Upper lobe of left lung (tissue), 6 donors: Measurements from ENCODE around the gene CCDC183. TPM values are rescaled to one million over a fixed set of nuclear protein-coding genes. Genes with fewer than 3 reads are reported as not detected.

ENCODE experiments used
- ATAC-seq, 2 donors: fragments of 200-7000 bp; cut with Tn5 transposase; one replicate each; pipeline ENCODE4 v1.9.1; 2022; ENCODE audit warnings: mild to moderate bottlenecking in 2 of 2, moderate library complexity in 2 of 2; ENCODE audit not compliant: low FRiP score in 2 of 2
- DNase-seq, 2 donors: peaks; one replicate each; pipeline ENCODE4 v3.0.0-alpha.2; 2019 to 2020
- H3K27ac ChIP-seq, 4 donors: fragments of 200-600 bp; sonication (generic); one replicate each; pipeline ENCODE4 v1.5.1; 2016 to 2019
- H3K27me3 ChIP-seq, 4 donors: fragments of 200-600 bp; sonication (generic); one replicate each; pipeline ENCODE4 v1.5.1; 2017 to 2019
- H3K36me3 ChIP-seq, 4 donors: fragments of 200-600 bp; sonication (generic); one replicate each; pipeline ENCODE4 v1.5.1; 2016 to 2019
- H3K4me1 ChIP-seq, 4 donors: fragments of 200-600 bp; sonication (generic); one replicate each; pipeline ENCODE4 v1.5.1; 2018 to 2019
- H3K4me3 ChIP-seq, 4 donors: fragments of 200-600 bp; sonication (generic); one replicate each; pipeline ENCODE4 v1.5.1; 2017 to 2019; ENCODE audit warnings: mild to moderate bottlenecking in 2 of 4, moderate library complexity in 1 of 4
- H3K9me3 ChIP-seq, 4 donors: fragments of 200-600 bp; sonication (generic); one replicate each; pipeline ENCODE4 v1.5.1; 2018 to 2019
- CTCF ChIP-seq, 6 experiments: fragments of 450-650 bp in 4 of 6; fragments of 200-600 bp in 2 of 6; sonication (generic) in 2 of 6; IDR thresholded peaks; one replicate each; pipeline ENCODE4 v1.5.1; 2016 to 2019; ENCODE audit warnings: antibody characterized with exemption in 6 of 6
- EP300 ChIP-seq, 4 donors: sonication (generic); formaldehyde crosslinking; IDR thresholded peaks; one replicate each; pipeline ENCODE4 v1.5.1; 2017; ENCODE audit warnings: antibody characterized with exemption in 4 of 4, control low read depth in 2 of 4
- POLR2A ChIP-seq, 4 donors: fragments of 450-650 bp; IDR thresholded peaks; one replicate each; pipeline ENCODE4 v1.5.1; 2016 to 2017; ENCODE audit warnings: antibody characterized with exemption in 4 of 4, mild to moderate bottlenecking in 2 of 4
- POLR2AphosphoS5 ChIP-seq, 2 donors: sonication (generic); formaldehyde crosslinking; IDR thresholded peaks; one replicate each; pipeline ENCODE4 v1.5.1; 2017; ENCODE audit warnings: antibody characterized with exemption in 2 of 2
- WGBS, 2 donors: methylation state at CpG; one replicate each; pipeline ENCODE4 v1.1.5; 2017 to 2018; 5-methylcytosine and 5-hydroxymethylcytosine counted together
- total RNA-seq, 6 donors: library from RNA; depleted of rRNA in 4 of 6; stranded (reverse); fragments of >200 nt in 4 of 6; gene quantifications; one replicate each; pipeline versions ENCODE4 v1.1.0 to v1.2.1, GENCODE V29; 2016 to 2021
- donor health status: DM: no; HTN: no; CAD: no; lungs with moderate emphysema.
- donor health status: DM: no; HTN: yes; CAD: no; lungs with severe emphysema.

The CCDC183 gene
- total RNA-seq, 6 donors from 2014 or later, result 1.9 to 130 (median 6.6) TPM

- TF ChIP-seq EP300 (IDR thresholded peaks at IDR 0.05) (no peak), CTCF (IDR thresholded peaks at IDR 0.05) (no peak), POLR2A (IDR thresholded peaks at IDR 0.05) (no peak), POLR2AphosphoS5 (IDR thresholded peaks at IDR 0.05) (no peak)
- Histone ChIP-seq H3K9me3 (no peaks in the 10 kb centered on the region), H3K36me3 (no peaks in the 10 kb centered on the region), H3K4me1 (peaks cover 32 to 44% (median 41%) of the 10 kb centered on the region in 4 donors), H3K27me3 (peaks cover 0 to 23% (median 5%) of the 10 kb centered on the region in 4 donors), H3K27ac (no peak overlapping the region), H3K4me3 (no peak overlapping the region)
- ATAC-seq, result no peak
- WGBS, 2 donors, result 91 to 95% methylated on average over 22 of the region's 22 CpGs
- no peak for DNase-seq
Observed at GRCh38 chr9:136803551-136804508, 7.7 kb downstream of the CCDC183 start.

GRCh38 chr9:136804509-136805206, 8.5 kb downstream of the CCDC183 start:
- 91 to 97% methylated on average over 14 to 18 of the region's 20 CpGs for WGBS, 2 donors
- DNase-seq, result no peak

GRCh38 chr9:136805207-136805740, 9.1 kb downstream of the CCDC183 start:
- no peak for DNase-seq

More at GRCh38 chr9:136804509-136805206, 8.5 kb downstream of the CCDC183 start:
- no peak for ATAC-seq
- H3K9me3 ChIP-seq, result no peaks in the 10 kb centered on the region
- H3K27ac ChIP-seq, result no peak overlapping the region
- H3K36me3 ChIP-seq, result no peaks in the 10 kb centered on the region
- H3K4me1 ChIP-seq, result peaks cover 32 to 47% (median 41%) of the 10 kb centered on the region in 4 donors
- H3K4me3 ChIP-seq, result no peak overlapping the region
- TF ChIP-seq POLR2A (IDR thresholded peaks at IDR 0.05) (no peak), CTCF (IDR thresholded peaks at IDR 0.05) (no peak), POLR2AphosphoS5 (IDR thresholded peaks at IDR 0.05) (no peak), EP300 (IDR thresholded peaks at IDR 0.05) (no peak)
- H3K27me3 ChIP-seq, result peaks cover 0 to 14% (median 2%) of the 10 kb centered on the region in 4 donors

GRCh38 chr9:136806067-136806466, 9.9 kb downstream of the CCDC183 start:
- Histone ChIP-seq H3K27me3 (peaks cover 0 to 3% (median under 1%) of the 10 kb centered on the region in 4 donors), H3K27ac (no peak overlapping the region), H3K9me3 (no peaks in the 10 kb centered on the region), H3K4me1 (peaks cover 32 to 47% (median 37%) of the 10 kb centered on the region in 4 donors), H3K4me3 (no peak overlapping the region), H3K36me3 (peaks cover 0 to 1% (median 0%) of the 10 kb centered on the region in 4 donors)
- no peak for TF ChIP-seq CTCF (IDR thresholded peaks at IDR 0.05)
- TF ChIP-seq POLR2AphosphoS5 (IDR thresholded peaks at IDR 0.05), result no peak
- no peak for TF ChIP-seq EP300 (IDR thresholded peaks at IDR 0.05)
- no peak for TF ChIP-seq POLR2A (IDR thresholded peaks at IDR 0.05)
- WGBS, 2 donors, result 93 to 98% methylated on average over 4 to 10 of the region's 10 CpGs
- DNase-seq (no peak), ATAC-seq (no peak)

More at GRCh38 chr9:136805207-136805740, 9.1 kb downstream of the CCDC183 start:
- TF ChIP-seq CTCF (IDR thresholded peaks at IDR 0.05) (no peak), POLR2A (IDR thresholded peaks at IDR 0.05) (no peak), EP300 (IDR thresholded peaks at IDR 0.05) (no peak), POLR2AphosphoS5 (IDR thresholded peaks at IDR 0.05) (no peak)
- WGBS, 2 donors, result 82 to 94% methylated on average over 10 to 11 of the region's 12 CpGs
- Histone ChIP-seq H3K36me3 (no peaks in the 10 kb centered on the region), H3K9me3 (no peaks in the 10 kb centered on the region), H3K27me3 (peaks cover 0 to 8% (median 1%) of the 10 kb centered on the region in 4 donors), H3K4me3 (no peak overlapping the region), H3K4me1 (peaks cover 32 to 47% (median 40%) of the 10 kb centered on the region in 4 donors), H3K27ac (no peak overlapping the region)
- no peak for ATAC-seq
